Colonic mucosa (tissue), 4 donors: Measurements from ENCODE around the gene PAK5. TPM values are rescaled to one million over a fixed set of nuclear protein-coding genes. Genes with fewer than 3 reads are reported as not detected.

Experiments
- DNase-seq: peaks from one replicate; pipeline ENCODE4 v3.0.0-alpha.2; 2020
- H3K27ac ChIP-seq: fragments of 200-600 bp; one replicate; pipeline ENCODE4 v1.8.0; 2021
- H3K27me3 ChIP-seq: fragments of 200-600 bp; one replicate; pipeline ENCODE4 v1.8.0; 2021
- H3K36me3 ChIP-seq: fragments of 200-600 bp; one replicate; pipeline ENCODE4 v1.8.0; 2021
- H3K4me1 ChIP-seq: fragments of 200-600 bp; one replicate; pipeline ENCODE4 v1.8.0; 2021; ENCODE audit warnings: mild to moderate bottlenecking
- H3K4me3 ChIP-seq: fragments of 200-600 bp; one replicate; pipeline ENCODE4 v1.8.0; 2021
- H3K9ac ChIP-seq, 2 donors: one replicate each; pipeline ENCODE4 v1.7.0; 2013; ENCODE audit warnings: control low read depth in 2 of 2, low read depth in 2 of 2, low read length in 2 of 2
- H3K9me3 ChIP-seq: fragments of 200-600 bp; one replicate; pipeline ENCODE4 v1.8.0; 2021
- CTCF ChIP-seq: fragments of 200-600 bp; IDR thresholded peaks from one replicate; pipeline ENCODE4 v1.8.0; 2022; ENCODE audit warnings: antibody characterized with exemption, mild to moderate bottlenecking
- intact Hi-C: fragments of 100-400 bp; cut with DNase I; formaldehyde crosslinking; loops from one replicate; pipeline ENCODE4 v1.14.1; 2022
- total RNA-seq, 2 donors: library from RNA; stranded (reverse); fragmentation: NEBNext Ultra II Directional in 1 of 2; extraction: Animal tissue kit (Norgen Biotek cat#: 25700) in 1 of 2; gene quantifications; one replicate each; pipeline ENCODE4 v1.2.1, GENCODE V29; 2021
- donor health status: healthy.
- donor health status: DM: no; HTN: no; CAD: no.
- donor health status: DM: no; HTN: no; CAD: no.

The PAK5 gene
- total RNA-seq, 2 donors from 2014 or later, result 0.07 TPM; not detected in 1

GRCh38 chr20:9506964-9507369, 331.9 kb downstream of the PAK5 start:
- no peak for DNase-seq
- Histone ChIP-seq H3K4me1 (no peaks in the 10 kb centered on the region), H3K9me3 (no peaks in the 10 kb centered on the region), H3K36me3 (no peaks in the 10 kb centered on the region), H3K27me3 (peaks cover 55% of the 10 kb centered on the region), H3K27ac (no peak overlapping the region), H3K4me3 (no peak overlapping the region), H3K9ac (no peak overlapping the region)
- intact Hi-C loops, result no loop called here
- TF ChIP-seq CTCF, result no peak

DNA sequence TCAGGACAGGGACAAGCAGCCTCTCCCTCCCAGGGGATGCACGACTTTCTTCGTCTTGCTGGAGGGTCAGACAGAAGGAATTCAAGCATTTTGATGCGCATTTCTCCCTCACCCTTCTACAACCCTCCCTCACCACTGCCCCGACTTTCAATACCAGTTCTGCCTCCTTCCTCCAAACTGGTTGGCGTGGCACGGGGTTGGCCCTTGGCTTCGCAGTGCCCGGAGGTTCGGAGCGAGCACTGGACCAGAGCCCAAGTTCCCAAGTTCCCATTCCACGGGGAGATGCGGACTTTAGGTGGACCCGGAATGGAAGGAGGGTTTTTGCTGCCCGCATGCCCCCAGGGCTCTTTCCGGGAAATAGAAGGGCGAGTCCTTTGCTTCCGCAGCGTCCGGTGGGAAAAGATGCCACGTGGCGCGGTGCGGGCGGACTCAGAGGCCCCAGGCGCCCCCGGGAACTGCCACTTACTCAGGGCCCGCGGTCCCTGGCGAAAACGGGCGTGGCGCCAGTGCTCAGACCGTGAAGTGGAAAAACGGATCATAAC, 332.5 kb downstream of the PAK5 start:
- H3K27me3 ChIP-seq, result peaks cover 55% of the 10 kb centered on the region
- no peak for DNase-seq
- intact Hi-C loops, result no loop called here
- no peaks in the 10 kb centered on the region for H3K36me3 ChIP-seq
- no peaks in the 10 kb centered on the region for H3K9me3 ChIP-seq
- H3K4me1 ChIP-seq, result no peaks in the 10 kb centered on the region
- no peak overlapping the region for H3K27ac ChIP-seq
- TF ChIP-seq CTCF, result no peak
- H3K4me3 ChIP-seq, result no peak overlapping the region
- H3K9ac ChIP-seq, result no peak overlapping the region

GRCh38 chr20:9503526-9504245, 335.2 kb downstream of the PAK5 start:
- no peak for DNase-seq
- Histone ChIP-seq H3K36me3 (no peaks in the 10 kb centered on the region), H3K9me3 (no peaks in the 10 kb centered on the region), H3K9ac (no peak overlapping the region), H3K27ac (no peak overlapping the region), H3K4me1 (no peaks in the 10 kb centered on the region), H3K4me3 (no peak overlapping the region), H3K27me3 (peaks cover 34% of the 10 kb centered on the region)
- TF ChIP-seq CTCF, result no peak
- intact Hi-C loops, result no loop called here

GRCh38 chr20:9501473-9501872, 337.4 kb downstream of the PAK5 start:
- DNase-seq, result no peak
- intact Hi-C loops, result no loop called here
- peaks cover 12% of the 10 kb centered on the region for H3K27me3 ChIP-seq
- H3K9ac ChIP-seq, result no peak overlapping the region
- no peak for TF ChIP-seq CTCF
- H3K4me1 ChIP-seq, result no peaks in the 10 kb centered on the region
- H3K36me3 ChIP-seq, result no peaks in the 10 kb centered on the region
- no peaks in the 10 kb centered on the region for H3K9me3 ChIP-seq
- H3K27ac ChIP-seq, result no peak overlapping the region
- H3K4me3 ChIP-seq, result no peak overlapping the region

DNA sequence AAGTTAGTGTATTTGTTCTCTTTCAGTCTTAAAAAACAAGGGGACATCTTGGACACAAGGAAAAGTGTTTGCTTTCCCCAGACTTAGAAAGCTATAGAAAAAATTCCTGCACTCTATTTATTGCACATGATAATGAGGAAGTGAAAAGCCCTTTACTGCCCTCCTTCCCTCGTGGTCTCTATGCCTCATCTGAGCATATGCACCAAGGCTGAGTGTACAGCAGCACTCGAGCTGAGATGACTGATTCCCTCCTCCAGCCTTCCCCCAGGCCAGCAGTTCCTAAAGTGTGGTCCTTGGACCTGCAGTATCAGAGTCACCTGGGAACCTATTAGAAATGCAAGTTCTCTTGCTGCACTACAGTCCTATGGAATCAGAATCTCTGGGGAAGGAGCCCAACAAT, 338.8 kb downstream of the PAK5 start:
- no peaks in the 10 kb centered on the region for H3K9me3 ChIP-seq
- no peaks in the 10 kb centered on the region for H3K4me1 ChIP-seq
- DNase-seq, result no peak
- no peaks in the 10 kb centered on the region for H3K27me3 ChIP-seq
- no peak overlapping the region for H3K4me3 ChIP-seq
- H3K9ac ChIP-seq, result no peak overlapping the region
- H3K27ac ChIP-seq, result no peak overlapping the region
- intact Hi-C loops, result no loop called here
- H3K36me3 ChIP-seq, result no peaks in the 10 kb centered on the region
- TF ChIP-seq CTCF, result no peak
